Fibroblast of skin of back (primary cell): ENCODE measurements around the gene GPM6B.

Experiments
- DNase-seq: peaks from one replicate; pipeline ENCODE4 v3.0.0-alpha.2; 2013

The GPM6B gene

DNA sequence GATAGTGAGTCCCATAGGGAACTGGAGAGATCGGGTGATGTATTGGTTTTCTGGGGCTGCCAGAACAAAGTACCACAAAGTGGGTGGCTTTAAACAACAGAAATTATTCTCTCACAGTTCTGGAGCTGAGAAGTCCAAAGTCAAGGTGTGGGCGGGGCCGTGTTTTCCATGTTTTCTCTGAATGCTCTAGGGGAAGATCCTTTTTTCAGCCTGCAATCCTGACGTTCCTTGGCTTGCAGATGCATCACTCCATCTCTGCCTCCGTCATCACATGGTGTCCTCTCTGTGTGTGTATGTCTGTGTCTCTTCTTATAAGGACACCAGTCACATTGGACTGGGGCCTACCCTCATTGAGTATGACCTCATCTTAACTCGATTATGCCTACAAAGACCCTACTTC, 7.9 kb upstream of the GPM6B start:
- DNase-seq, result no peak

DNA sequence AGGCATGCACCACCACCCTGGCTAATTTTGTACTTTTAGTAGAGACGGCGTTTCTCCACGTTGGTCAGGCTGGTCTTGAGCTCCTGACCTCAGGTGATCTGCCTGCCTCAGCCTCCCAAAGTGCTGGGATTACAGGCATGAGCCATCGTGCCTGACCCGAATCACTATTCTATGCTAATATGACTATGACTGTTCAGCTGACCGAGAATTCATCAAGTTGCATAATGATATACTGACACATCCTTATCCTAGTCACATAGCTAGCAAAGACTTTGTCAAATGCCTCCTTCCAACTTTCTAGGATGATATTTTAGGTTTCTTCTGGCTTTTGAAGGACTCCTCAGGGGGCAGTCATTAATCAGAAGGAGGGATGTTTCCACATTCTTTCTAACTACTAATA, 4.8 kb upstream of the GPM6B start:
- peak; percentile 1 for DNase-seq

DNA sequence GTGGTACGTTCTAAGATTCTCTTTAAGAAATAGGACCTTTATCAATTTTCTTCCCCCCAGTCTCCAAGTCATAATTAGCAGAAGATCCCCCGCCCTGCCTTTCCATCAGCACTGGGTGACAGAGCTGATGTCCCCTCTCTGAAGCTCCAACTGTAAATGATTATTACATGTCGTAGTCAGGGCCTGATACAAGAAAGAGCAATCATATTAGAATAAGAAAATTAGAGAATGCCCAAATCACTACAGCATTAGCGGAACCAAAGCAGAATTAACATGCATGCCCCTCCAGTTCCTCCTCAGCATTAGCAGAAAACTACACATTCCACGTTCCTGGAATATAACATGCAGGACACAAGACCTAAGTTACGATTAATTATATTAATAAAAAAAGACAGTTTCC, 717 bp downstream of the GPM6B start:
- no peak for DNase-seq

DNA sequence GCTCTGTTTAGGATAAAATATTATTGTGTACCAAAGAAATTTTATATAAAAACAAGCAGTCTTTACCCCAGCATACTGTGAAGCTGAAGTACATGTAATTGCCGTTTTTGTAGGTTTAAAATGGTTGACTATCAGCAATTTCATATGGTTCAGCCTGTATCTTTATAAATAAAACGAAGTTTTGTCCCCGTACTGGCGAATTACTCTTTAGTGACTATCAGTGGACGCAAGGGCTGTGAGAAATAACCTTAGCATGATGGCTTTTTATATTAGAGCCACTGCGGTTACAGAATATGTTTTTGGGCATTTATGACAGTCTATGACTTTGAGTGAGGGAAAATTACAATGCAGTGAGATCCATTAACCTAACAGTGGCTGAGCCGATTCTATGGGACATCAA, 1.2 kb downstream of the GPM6B start:
- DNase-seq, result no peak

DNA sequence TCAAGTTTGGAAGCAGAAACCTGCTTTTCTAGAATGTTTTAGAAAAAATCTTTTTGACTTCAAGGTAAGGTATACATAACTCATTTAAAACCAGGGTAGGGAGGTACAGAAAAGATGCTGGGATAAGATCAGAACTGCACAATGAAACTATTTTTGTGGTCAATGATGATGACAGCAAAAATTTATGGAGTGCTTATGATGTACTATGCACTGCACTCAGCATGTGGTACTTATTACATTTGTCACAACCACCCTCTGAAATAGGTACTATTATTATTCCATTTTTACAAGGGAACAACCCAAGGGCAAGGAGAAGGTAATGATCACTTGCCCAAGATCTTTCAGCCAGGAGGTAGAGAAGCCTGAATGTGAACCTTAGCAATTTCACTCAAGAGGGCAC, 8.0 kb downstream of the GPM6B start:
- peak; percentile 49 for DNase-seq

DNA sequence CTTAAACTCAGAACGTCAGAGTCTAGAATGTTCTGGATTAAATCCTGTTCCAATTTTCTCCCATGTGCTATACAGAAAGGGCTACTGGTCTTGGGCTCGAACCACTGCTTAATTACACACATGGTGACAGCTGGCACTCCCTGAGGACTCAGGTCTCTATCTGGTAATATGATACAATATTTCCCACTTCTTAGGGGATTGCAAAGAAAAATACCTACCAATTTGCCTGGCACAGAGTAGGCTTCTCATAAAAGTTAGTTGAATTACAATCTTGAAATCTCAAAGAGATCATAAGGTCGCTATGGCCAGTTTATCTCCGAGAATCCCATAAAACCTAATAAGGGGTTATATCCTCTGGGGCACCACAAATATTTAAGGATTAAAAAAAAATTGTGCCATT, 8.6 kb downstream of the GPM6B start:
- no peak for DNase-seq

DNA sequence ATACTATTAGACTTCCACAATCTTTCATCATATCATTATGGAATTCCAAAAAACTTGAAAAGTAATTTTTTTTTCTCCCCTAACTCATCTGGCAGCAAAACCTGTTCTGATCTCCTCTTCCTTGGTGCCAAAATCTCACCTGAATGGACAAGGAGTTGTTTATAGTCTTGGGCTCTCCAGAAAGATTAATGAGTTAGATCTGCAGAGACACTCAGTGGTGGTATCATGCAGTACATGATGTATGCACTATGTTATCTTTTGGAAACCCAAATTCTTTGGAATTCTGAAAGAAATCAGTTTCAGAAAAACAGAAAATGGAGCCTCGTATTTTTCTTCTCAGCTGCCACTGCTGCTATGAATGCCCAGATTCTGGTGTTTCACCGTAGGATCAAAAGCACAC, 11.7 kb downstream of the GPM6B start:
- no peak for DNase-seq

DNA sequence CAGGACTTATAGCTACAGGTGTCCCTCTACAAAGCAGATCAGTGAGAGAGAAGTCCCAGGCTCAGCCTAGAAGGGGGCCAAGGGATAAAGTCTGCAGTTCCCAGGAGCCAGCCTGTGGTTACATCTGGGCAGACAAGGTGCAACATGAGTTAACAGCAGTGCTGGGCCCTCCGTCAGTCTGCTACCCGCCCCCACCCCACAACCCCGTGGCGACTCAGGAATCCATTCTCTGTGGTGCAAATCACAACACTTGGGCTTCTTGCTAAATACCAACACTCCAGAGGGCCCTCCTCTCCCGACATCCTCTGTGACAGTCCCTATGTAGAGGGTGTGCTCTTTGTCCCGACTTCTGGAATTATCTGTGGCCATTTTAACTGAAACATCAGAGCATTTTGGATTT, 13.8 kb downstream of the GPM6B start:
- DNase-seq, result no peak

DNA sequence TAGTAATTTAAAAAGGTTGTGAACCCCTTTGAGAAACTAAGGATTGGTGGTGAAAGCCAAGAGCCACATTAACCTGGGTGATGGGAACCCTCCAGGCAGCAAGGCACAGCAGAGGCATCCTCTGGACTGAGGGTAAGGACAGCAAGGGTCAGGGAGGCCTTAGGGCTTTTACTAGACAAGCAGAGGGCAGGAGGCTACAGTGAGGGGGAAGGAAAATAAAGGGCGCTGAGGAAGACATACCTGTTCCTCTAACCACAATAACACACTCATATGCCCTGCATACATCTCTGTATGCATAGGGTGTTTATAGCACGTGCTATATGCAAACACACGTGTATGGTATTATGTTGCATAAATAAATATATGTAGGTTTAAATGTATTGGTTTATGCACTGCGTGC, 18.7 kb downstream of the GPM6B start:
- no peak for DNase-seq

DNA sequence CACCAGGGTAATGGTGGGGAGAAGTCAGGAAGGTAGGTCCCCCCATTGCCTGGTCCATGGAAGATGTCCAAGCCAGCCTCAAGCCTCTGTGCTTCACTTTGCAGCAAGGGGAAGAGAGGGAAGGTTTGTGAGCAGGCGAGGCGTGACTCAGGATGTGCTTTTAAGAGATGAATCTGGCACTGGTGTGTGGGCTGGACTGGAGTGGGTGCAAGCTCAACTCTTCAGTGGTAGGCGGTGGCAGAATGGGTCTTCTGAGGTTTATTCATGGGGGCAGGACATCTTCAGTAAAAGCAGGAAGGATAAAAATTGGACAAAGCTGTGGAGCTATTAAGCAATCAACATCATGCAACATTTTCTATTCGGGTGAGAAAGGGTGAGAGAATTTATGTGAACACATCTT, 19.4 kb downstream of the GPM6B start:
- DNase-seq, result no peak

DNA sequence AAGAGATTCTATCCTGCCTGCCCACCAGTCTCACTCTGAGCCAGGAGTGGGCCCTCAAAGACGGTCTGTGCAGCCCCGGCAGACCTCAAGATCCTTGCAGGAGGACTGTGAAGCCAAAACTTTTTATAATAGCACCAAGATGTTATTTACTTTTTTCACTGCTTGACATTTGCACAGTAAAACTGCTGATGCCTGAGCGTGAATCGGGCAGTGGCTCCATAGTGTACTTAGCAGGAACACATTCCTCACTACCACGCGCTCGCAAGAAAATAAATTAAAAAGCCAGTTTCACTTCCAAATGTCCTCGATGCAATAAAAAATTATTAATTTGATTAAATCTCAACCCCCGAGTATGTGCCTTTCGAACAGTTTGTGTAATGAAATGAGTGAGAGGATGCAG, 22.5 kb downstream of the GPM6B start:
- no peak for DNase-seq

DNA sequence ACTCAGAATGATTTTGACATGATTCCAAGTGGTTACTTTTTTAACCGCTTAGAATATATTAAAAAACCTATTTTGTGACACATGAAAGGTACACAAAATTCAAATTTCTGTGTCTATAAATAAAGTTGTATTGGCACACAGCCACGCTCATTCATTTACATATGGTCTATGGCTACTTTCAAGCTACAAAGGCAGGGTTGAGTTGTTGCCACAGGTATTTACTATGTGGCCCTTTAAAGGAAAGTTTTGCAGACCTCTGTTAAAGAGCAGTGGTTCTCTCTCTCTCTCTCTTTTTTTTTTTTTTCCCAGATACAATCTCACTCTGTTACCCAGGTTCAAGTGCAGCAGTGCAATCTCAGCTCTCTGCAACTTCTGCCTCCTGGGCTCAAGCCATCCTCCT, 23.0 kb downstream of the GPM6B start:
- DNase-seq, result no peak

DNA sequence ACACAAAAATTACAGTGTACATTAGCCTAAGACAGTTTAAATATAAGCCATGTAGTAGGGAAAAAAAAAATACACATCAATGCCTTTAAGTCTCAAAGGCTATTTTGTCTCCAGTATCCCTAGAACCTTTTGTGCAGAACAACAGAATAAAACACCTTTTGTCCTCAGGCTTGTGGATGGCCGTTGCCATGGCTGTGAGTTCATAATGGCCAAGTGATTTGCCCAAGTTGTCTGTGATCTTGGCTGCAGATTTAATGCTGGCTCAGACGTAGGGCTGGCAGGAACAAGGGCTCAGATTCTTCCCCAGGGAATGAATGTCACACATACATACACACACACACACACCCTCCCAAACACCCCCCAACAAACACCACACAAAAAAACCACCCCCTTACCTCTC, 25.3 kb downstream of the GPM6B start:
- DNase-seq, result no peak

DNA sequence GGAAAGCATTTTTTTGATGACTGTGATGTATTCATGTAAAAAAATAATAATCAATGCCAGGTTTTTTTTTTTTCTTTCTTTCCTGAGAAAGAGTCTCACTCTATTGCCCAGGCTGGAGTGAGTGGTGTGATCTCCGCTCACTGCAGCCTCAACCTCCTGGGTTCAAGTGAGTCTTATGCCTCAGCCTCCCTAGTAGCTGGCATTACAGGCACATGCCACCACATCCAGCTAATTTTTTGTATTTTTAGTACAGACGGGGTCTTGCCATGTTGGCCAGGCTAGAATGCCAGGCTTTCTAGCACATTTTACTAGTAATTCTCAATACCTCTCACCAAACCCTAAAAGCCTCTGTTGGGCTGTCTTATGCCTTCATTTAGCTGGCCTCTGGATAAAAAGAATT, 25.7 kb downstream of the GPM6B start:
- DNase-seq, result no peak

DNA sequence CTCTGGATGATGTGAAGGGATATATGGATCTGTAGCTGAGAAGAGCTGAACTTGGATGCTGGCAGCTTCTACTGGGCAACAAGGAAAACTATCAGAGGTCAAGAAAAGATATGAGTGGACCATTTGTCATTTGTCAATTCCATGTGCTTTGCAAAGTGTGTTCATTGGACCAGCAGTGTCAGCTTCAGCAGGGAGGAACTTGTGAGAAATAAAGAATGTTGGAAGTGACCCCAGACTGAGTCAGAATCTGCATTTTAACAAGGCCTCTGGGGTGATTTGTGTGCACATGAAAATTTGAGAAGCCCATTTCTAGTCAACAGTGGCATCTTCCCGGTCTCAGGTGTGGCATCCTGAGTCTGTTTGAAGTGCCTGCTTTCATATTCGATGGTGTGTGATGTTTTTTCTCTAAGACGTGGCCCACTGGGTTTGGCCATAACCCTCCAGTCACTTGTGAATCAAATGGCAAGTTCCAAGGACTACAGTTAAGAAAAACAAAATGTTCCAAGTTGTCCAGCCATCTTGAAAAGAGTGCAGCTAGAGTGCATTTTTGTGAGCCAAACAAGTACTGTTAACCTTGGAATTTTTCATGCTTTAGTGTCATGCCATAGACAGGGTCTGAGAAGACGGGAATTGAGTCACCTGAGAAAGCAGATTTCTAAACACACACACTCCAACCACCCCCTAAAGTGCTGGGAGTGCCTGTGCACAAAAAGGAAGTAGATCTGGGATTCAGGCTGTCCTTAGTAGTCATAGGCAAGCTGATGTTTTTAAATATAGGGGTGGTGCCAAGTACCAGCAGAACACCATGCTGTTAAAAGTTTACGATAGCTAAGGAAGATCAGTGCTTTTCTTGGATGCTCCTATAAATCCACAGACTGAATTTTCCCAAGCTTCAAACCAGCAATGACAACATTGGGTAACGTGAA, 26.4 kb downstream of the GPM6B start:
- peak; percentile 34 for DNase-seq

DNA sequence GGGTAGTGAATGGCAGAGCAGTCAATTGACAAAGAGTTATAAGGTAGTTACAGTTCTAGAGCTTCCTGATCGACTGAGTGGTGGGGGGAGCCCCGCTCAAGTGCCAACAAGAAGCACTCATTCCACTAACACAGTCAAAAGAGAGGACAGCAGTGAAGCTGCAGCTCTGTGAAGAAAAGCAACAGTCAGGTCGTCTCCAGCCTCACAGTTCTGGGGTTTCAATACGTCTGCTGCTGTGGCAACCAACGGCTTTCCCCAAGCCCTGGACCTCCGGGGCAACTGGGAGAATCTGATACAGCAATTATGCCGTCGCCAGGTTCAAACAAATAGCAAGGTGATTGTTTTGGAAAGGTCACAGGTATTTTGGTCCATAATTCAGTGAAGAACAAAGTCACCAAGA, 30.8 kb downstream of the GPM6B start:
- DNase-seq, result no peak

DNA sequence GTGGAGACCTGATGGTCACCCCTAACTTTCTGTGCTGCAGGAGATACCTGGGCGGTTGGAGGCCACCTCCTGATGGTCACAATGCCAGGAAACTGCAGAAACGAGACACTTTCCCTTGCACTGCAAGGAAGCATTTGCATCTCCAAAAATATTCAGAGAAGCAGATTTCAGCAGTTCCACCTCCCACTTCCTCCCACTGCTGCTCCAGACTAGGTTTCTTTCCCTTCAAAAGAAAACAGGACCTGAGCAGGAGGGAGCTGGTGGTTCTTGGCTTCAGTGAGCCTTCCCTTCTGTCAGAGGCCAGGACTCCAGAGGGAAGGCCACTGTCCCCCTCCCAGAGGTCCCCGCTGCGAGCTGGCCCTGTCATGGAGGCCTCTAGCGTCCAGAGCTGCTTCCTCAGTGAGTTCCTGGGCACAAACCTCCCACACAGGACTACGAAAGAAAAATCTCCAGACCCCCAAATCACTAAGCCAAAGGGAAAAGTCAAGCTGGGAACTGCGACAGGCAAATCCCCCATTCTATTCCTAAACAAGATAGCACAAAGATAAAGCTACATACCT, 35.9 kb downstream of the GPM6B start:
- no peak for DNase-seq

DNA sequence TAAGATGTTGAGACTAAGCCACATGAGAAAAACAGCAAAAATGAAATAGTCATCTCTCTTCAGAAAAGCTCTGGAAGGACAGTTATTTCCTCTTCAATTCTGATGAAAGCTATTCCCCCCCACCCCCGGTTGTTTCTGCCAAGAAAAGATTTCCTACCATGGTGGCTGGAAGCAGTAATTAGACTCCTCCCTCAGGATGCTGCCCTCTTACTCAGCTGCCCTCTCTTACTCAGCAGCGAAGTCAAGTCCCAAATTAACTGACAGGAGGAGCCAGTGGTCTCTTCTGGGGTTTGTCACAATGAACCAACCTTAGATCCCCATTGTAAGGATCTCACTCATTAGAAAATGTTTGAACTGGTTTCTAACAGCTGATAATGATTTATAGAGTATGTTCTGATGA, 38.0 kb downstream of the GPM6B start:
- peak; percentile 46 for DNase-seq

DNA sequence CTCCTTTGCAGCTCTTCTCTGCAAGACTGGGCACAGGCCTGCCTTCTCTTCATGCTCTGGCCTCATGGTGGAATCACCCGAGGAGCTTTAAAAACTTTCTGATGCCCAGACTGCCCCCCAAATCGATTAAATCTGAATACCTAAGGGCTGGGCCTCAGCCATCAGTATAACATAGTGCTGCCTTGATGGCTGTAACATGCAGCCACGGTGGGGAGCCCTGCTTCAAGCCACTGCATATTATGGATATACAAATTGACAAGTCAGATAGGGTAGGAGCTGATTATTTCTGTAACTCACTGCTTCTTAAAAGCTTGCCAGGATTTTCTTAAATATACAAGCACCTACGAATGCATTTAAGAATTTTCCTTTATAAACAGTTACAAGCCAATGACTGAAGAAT, 40.5 kb downstream of the GPM6B start:
- DNase-seq, result no peak

DNA sequence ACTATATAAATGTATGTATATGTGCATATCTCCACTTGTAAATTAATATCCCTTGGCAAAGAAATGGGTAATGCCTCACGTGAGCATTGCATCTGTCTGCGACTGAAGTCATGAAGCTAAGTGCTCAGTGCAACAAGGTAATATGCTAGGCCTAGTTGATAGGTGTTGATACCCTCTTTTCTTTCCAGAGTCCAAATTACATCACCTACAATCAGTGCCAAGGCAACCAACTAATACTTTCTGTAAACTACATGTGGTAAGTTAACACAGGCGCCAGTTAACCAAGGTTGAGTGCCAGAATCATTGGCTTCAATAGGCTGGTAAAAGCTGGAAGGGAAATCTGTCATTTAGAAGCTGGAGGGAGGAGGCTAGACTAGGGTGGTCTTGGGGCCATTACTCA, 41.1 kb downstream of the GPM6B start:
- no peak for DNase-seq

DNA sequence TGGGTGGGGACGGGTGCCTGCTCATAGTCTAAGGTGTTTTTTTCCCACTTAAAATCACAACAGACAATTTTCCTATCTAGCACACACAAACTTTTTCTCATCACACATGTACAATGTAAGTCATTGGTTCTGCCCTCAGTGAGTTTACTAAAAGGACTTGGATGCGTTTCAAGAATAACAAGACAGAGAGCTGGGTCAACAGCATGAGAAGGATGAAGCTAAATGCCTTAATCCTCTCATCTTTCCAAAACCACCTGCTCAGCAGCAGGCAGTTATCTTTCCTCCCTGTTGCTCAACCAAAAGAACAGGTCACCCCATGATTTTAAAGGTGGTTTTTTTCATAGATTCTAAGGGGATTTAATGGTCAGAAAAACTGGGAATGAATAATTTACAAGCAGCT, 42.2 kb downstream of the GPM6B start:
- DNase-seq, result no peak

DNA sequence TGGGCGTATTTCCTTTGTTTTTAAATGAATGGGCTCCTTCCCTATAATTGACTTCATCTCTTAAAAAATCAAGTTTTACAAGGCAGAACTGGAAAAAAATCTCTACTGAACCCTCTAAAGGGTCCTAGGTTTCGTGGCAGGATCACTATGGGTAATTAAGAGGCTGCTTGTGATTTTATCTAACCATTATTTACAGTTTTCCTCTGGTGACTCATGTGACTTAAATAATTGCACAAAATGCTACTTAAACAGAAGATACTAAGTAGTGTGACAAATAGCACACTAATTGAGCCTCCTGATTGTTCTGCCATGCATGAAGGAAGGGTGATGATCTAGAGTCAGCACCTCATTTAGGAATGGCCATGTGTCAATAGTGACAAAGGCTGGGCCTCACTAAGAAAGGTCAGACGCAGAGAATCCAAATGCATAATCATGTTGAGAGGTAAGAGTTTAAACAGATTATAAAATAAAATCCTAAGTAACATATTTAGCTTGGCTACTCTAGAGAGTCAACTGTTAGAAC, 46.8 kb downstream of the GPM6B start:
- DNase-seq, result no peak

DNA sequence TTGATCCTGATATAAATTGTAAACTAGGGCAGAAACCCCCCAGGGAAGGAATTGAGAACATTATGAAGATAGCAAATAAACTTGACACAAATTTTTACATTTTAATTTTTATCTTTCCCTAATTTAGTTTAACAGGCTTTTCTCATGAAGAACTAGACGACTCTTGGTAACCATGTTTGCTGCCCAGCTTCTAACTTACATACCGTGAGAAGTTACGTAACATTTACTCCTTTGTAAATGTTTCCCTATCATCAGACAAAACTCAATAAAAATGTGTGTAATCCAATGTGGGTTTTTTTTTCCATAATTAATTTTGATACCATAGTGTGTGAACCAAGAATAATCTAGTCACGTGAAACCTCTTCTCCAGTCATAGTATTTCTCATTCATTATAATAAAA, 48.0 kb downstream of the GPM6B start:
- no peak for DNase-seq

DNA sequence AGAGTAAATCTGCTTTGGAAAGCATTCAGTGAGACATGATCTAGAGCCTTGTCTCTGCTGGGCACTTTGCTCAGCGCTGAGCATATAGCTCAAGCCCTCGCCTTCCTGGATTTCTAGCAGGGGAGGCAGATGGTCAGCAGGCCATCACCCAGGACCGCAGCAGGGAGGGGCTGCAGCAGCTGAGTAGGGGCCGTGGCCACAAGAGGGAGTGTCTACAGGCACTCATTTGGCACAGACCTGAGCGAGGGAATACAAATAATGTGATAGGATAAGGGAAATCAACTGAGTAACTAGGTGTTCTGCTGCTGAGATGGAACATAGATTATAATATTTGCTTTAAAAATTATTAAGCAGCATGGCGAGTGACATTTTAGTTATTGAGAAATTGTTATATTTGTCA, 52.1 kb downstream of the GPM6B start:
- DNase-seq, result no peak
